Measurements from ENCODE around the gene MAPT.

The MAPT gene

GRCh38 chr17:45975640-45976295 lies 81.4 kb downstream of the MAPT start:
- DNase-seq, result no peak

DNA sequence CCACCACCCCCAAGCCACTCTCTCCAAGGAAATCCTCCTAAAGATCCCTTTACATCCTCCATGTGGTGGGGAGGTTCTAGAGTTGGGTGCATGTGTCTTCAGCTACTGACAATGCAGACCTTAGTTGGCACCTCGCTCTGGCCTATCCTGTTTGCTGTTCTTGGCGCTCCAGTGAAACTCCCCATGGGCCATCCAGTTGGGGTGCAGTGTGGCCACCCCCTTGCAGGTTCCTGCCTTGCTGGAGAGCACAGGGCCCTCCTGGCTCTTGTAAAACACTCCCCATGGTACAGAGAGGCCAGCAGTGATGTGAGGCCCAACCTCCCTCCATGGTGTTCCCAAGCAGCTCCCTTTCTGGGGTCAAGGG lies 82.0 kb downstream of the MAPT start:
- DNase-seq, result no peak

DNA sequence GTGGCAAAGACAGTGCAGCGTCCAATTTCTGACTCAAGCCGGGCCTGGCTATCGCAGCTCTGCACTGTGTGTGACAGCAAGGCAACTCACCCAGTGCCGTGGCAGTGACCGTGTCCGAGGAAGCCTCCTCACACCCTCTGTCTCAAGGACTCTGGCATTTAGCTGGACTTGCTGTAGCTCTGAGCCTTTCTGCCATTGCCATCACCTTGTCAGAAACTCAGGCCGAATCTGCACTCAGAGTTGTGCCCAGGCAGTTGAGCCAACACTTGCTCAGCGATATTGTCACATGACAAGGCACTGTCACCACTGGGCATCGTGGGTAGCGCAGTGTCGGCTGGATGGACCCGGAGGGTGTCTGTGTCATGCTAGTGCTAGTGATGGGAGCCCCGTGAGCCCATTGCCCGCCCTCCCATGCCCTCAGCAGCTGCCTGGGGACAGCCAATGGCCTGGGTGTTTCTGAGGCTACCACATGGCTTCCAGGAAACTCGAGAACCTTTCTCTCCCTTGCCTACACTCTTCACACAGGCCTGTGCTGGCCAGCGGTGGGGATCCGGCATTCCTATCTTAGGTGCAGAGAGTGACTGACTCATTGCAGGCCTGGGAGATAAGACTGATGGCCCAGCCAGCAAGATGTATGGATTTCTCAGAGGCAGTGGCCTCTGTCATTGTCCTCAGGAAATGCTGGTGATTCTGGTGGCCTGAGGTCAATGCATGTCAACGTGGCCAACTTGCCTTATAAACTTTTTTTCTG lies 82.6 kb downstream of the MAPT start:
- no peak for DNase-seq

DNA sequence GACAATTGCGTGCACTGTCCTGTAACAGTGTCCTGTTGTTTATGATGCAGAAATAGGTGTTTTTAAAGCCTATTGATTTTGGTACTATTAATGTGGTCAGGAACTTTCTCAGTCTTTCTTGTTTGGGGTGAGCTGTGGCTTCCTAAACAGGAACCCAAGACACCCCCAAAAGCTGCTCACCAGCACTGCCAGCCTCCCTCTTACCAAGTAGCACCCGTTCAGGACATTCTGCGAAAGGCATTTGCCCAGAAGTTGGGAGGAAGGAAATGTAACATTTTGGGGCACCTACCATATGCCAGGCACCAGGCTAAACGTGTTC lies 83.1 kb downstream of the MAPT start:
- DNase-seq, result no peak

- DNase-seq, result no peak
Observed at GRCh38 chr17:45977976-45978626, 83.7 kb downstream of the MAPT start.

GRCh38 chr17:45979137-45979536 lies 84.8 kb downstream of the MAPT start:
- DNase-seq, result no peak

- DNase-seq, result no peak
Observed at GRCh38 chr17:45980855-45981254, 86.5 kb downstream of the MAPT start.

GRCh38 chr17:45981306-45981705 lies 87.0 kb downstream of the MAPT start:
- DNase-seq, result no peak

DNA sequence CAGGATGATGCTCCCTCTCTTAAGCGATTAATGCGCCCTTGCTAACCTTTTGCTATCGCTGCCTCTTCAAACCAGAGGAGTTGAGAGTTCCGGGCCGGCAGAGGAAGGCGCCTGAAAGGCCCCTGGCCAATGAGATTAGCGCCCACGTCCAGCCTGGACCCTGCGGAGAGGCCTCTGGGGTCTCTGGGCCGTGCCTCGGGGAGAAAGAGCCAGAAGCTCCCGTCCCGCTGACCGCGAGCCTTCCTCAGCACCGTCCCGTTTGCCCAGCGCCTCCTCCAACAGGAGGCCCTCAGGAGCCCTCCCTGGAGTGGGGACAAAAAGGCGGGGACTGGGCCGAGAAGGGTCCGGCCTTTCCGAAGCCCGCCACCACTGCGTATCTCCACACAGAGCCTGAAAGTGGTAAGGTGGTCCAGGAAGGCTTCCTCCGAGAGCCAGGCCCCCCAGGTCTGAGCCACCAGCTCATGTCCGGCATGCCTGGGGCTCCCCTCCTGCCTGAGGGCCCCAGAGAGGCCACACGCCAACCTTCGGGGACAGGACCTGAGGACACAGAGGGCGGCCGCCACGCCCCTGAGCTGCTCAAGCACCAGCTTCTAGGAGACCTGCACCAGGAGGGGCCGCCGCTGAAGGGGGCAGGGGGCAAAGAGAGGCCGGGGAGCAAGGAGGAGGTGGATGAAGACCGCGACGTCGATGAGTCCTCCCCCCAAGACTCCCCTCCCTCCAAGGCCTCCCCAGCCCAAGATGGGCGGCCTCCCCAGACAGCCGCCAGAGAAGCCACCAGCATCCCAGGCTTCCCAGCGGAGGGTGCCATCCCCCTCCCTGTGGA lies 88.6 kb downstream of the MAPT start:
- DNase-seq, result no peak

- DNase-seq, result no peak
Observed at GRCh38 chr17:45983614-45984310, 89.4 kb downstream of the MAPT start.

DNA sequence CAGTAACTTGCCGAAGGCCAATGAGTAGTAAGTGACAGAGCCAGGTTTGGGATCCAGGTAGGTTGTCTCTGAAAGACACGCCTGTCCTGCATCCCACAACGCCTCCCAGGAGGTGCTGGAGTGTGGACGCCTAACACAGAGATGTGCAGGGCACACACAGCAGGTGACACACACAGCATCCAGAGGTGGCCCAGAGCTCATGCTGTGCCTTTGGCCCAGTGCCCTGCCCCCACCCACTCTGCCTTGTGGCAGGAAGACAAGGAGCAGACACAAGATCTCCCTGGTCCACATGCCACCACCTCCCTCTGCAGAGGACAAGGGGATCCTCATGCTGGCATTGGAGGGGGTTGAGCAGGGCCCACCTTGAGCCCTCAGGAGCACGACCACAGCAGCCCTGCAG lies 90.0 kb downstream of the MAPT start:
- no peak for DNase-seq

GRCh38 chr17:45985447-45985846 lies 91.1 kb downstream of the MAPT start:
- no peak for DNase-seq

DNA sequence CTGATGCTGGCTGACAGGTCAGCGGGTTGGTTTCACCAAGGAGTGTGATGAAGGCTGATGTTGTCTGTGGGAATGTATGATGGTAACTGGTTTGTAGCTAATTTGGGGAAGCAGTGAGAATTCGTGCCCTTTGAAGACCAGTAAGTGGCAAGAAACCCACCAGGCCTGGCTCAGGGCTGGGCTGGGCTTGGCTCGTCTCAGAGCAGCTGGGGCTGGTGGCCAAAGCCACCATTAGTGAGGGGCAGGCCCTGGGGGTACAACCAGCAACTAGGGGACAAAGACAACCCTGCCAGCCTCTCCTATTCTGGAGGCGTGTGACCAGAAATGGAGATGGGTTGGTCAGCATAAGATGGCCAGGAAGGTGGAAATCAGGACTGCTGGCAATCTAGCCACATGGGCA lies 91.7 kb downstream of the MAPT start:
- DNase-seq, result no peak

- DNase-seq, result no peak
Observed at GRCh38 chr17:45987706-45988105, 93.4 kb downstream of the MAPT start.

DNA sequence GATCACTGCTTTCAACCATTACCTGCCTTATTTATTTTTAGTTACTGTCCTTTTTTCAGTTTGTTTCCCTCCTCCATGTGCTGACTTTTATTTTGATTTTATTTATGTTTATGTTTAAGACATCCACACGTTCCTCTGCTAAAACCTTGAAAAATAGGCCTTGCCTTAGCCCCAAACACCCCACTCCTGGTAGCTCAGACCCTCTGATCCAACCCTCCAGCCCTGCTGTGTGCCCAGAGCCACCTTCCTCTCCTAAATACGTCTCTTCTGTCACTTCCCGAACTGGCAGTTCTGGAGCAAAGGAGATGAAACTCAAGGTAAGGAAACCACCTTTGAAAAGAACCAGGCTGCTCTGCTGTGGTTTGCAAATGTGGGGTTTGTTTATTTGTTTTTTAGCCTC lies 95.4 kb downstream of the MAPT start:
- no peak for DNase-seq

DNA sequence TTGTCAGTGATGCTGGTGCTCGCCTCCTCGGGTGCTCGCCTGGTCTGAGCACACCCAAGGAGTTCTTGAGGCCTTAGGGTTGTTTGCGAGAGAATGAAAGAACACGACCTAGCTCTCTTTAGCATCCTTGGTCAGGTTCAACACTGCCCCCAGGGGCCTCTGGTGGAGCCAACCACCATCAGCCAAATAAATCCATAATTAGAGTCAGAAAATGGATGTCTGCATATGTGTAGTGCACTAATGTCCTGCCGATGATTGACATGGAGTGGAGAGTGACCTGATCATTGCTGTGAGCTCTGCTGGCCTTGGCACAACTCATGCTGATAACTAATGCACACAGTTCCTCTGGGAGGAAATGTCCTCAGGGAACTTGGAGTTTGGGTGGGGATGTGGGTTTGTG lies 96.5 kb downstream of the MAPT start:
- DNase-seq, result no peak

- DNase-seq, result no peak
Observed at GRCh38 chr17:45991341-45991740, 97.0 kb downstream of the MAPT start.

DNA sequence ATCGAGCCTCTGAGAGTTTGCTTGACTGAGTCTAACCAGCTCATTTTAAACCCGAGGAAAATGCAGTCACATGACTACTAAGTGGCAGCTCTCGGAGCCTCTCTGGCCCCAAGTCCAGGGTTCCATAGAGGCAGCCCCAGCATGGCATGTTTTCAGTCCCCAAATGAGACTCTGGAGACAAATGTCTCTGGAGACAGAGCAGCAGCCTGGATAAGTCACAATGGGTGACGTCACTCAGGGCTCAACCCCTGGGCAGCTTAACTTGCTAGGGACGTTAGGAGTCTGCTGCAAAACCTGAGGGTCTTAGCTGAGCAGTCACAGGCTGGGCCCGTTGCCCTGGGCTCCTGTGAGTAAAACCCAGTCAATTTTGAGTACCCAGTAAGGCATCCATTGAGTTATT lies 97.8 kb downstream of the MAPT start:
- no peak for DNase-seq

GRCh38 chr17:45992904-45993303 lies 98.5 kb downstream of the MAPT start:
- DNase-seq, result no peak

GRCh38 chr17:45993962-45994627 lies 99.7 kb downstream of the MAPT start:
- no peak for DNase-seq

GRCh38 chr17:45994987-45995386 lies 100.6 kb downstream of the MAPT start:
- DNase-seq, result no peak

GRCh38 chr17:45995627-45996270 lies 101.4 kb downstream of the MAPT start:
- no peak for DNase-seq

Measured in NCI-H2029 treated with DMSO at 0.1 percent for 48 hours (cell line).